ENCODE data around the gene STAT6. TPM values are rescaled to one million over a fixed set of nuclear protein-coding genes. Genes with fewer than 3 reads are reported as not detected.
"Not testable (repeated sequence)": the region's sequence is repeated elsewhere in the genome, so short reads cannot be mapped to it uniquely, and the experiment has no call there.

STAT6 gene
- total RNA-seq, 1 donor from 2014 or later = 269 TPM

DNA sequence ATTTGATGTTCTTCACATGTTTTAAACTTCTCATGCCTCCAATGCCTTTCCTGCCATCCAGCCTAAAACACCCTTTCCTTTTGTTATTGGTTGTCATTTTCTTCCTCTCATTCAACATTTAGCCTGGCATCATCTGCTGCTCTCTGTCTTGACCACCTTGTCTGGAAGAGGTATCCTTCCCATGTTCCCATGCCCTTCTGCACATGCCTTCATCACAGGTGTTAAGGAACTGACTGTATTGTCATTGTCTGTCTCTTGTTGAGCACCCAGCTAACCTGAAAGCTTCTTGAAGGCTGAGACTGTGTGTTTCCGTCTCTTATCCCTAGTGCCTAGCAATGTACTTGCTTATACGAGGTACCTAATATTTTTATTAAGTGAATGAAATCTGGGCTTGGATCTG, 12.7 kb upstream of the STAT6 start:
- TF ChIP-seq, protein P1, sequence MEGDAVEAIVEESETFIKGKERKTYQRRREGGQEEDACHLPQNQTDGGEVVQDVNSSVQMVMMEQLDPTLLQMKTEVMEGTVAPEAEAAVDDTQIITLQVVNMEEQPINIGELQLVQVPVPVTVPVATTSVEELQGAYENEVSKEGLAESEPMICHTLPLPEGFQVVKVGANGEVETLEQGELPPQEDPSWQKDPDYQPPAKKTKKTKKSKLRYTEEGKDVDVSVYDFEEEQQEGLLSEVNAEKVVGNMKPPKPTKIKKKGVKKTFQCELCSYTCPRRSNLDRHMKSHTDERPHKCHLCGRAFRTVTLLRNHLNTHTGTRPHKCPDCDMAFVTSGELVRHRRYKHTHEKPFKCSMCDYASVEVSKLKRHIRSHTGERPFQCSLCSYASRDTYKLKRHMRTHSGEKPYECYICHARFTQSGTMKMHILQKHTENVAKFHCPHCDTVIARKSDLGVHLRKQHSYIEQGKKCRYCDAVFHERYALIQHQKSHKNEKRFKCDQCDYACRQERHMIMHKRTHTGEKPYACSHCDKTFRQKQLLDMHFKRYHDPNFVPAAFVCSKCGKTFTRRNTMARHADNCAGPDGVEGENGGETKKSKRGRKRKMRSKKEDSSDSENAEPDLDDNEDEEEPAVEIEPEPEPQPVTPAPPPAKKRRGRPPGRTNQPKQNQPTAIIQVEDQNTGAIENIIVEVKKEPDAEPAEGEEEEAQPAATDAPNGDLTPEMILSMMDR (IDR thresholded peaks at IDR 0.05) = no peak
- no peak for DNase-seq

DNA sequence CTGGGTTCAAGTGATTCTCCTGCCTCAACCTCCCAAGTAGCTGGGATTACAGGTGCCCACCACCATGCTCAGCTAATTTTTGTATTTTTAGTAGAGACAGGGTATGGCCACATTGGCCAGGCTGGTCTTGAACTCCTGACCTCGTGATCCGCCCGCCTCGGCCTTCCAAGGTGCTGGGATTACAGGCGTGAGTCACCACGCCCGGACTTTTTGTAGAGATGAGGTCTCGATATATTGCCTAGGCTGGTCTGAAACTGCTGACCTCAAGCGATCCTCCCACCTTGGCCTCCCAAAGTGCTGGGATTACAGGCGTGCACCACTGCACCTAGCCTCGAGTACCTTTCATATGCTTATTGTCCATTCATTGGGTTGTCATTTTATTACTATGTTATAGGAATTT, 9.6 kb upstream of the STAT6 start:
- ATAC-seq; H3K4me1 ChIP-seq; H3K27me3 ChIP-seq (ENCODE audit: low read depth); DNase-seq; H3K36me3 ChIP-seq; H3K4me3 ChIP-seq; H3K27ac ChIP-seq; H3K9me3 ChIP-seq: not testable (repeated sequence)
- intact Hi-C loops (cut with DNase I) = loop anchor here (10.0 kb wide), 1 partner anchor 54 kb away; no protein-coding TSS in a partner anchor

More for the DNA sequence above, 12.7 kb upstream of the STAT6 start:
- H3K9me3 ChIP-seq = no peaks in the 10 kb centered on the region
- no peaks in the 10 kb centered on the region for H3K36me3 ChIP-seq
- ATAC-seq = no peak
- H3K4me1 ChIP-seq = peaks cover 14% of the 10 kb centered on the region
- no peak overlapping the region for H3K4me3 ChIP-seq
- H3K27ac ChIP-seq = no peak overlapping the region
- intact Hi-C loops (cut with DNase I) = loop anchor here (10.0 kb wide), 1 partner anchor 51 kb away; no protein-coding TSS in a partner anchor
- no peaks in the 10 kb centered on the region for H3K27me3 ChIP-seq (ENCODE audit: low read depth)

DNA sequence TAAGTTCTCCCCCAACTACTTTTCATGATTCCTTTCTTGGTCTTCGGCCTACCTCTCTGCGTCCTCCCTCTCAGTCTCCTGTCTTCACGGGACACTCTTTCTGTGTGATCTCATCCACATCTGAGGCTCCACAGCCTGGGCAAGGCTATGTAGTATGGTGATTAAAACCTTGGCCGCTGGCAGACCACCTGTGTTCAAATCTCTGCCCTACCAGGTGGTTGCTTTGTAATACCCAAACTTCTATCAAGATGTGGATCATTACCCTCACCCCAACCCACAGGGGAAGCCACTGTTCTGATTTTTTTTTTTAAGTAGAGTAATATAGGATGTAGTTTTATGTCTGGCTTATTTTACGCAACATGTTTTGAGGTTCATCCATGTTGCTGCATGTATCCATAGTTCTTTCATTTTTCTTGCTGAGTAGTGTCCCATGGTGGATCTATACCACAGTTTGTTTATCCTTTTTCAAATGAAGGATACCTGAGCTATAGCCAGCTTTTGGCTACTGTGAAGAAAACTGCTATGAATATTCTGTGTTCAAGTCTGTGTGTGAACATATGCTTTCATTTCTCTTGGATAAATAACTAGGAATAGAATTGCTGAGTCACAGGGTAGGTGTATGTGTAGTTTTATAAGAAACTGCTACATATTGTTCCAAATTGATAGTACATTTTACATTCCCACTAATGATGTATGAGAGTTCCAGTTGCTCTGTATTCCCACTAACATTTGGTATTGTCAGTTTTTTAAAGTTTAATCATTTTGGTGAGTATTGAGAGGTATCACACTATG, 8.3 kb upstream of the STAT6 start:
- Histone ChIP-seq H3K27me3 (ENCODE audit: low read depth) (no peaks in the 10 kb centered on the region), H3K4me1 (peaks cover 6% of the 10 kb centered on the region), H3K4me3 (no peak overlapping the region), H3K27ac (peak overlapping the region; percentile 7), H3K36me3 (no peaks in the 10 kb centered on the region), H3K9me3 (no peaks in the 10 kb centered on the region)
- no peak for ATAC-seq
- intact Hi-C loops (cut with DNase I) = loop anchor here (10.0 kb wide), 1 partner anchor 55 kb away; no protein-coding TSS in a partner anchor
- no peak for DNase-seq
- TF ChIP-seq, protein P1 (IDR thresholded peaks at IDR 0.05) = no peak

DNA sequence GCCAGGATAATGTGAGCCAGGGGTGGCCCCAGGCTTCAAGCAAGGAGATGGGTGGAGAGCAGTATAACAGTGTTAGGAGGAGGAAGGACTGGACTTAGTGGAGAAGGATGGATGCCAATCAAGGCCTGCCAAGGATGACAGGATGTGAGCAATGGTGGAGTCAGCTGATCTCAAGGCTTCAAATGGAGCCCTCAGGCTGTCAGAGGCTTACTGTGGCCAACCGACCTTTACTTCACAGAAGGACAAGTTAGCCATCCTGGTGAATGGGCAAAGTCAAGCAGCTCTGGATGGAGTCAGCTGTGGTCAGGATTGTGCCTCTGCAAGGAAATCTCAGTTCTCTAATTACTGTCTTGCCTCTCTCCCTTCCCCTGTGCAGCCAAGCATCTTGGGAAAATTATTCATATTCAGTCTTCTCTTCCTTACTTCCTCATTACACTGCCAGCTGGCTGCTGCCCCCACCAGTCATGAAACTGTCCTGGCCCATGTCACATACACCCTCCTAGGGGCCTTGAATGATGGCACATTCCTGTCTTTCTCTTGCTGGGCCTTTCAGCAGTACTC, 7.6 kb upstream of the STAT6 start:
- ATAC-seq = peak; percentile 79 to 87
- no peak for DNase-seq
- Histone ChIP-seq H3K9me3 (no peaks in the 10 kb centered on the region), H3K36me3 (no peaks in the 10 kb centered on the region), H3K4me3 (no peak overlapping the region), H3K27me3 (ENCODE audit: low read depth) (no peaks in the 10 kb centered on the region), H3K27ac (peak overlapping the region; percentile 7), H3K4me1 (peaks cover 6% of the 10 kb centered on the region)
- intact Hi-C loops (cut with DNase I) = no loop called here
- TF ChIP-seq, protein P1 (IDR thresholded peaks at IDR 0.05) = no peak

DNA sequence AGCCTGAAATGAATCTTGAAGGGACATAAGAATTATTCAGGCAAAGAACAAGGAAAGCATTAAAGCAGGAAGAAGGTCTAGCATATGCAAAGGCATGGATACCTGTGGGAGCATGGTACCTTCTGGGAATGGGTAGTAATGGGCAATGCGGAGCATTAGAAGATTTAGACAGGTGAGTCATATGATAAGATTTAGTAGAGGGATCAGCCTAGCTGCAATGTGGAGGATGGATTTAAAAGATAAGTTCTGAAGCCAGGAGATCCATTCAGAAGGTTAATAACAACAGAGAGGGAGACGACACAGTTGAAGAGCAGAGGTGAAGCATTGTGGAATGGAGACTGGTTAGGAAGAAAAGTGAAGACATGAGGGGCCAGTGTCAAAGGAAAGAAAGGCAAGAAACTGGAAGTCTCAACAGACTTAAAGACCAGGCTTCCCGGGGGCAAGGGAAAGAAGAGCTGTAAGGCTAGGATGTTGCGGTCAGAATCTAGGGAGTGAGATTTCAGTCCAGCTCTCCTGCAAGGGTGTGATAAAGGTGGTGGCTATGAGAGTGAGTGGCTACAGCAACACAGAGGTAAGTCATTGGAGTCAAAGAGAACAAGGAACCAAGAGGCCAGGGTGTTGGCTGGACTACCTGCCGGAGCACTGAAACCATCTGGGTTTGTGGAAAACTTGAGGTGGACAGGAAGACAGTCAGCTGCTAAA, 5.6 kb upstream of the STAT6 start:
- H3K27ac ChIP-seq = no peak overlapping the region
- intact Hi-C loops (cut with DNase I) = no loop called here
- DNase-seq (no peak), ATAC-seq (no peak)
- H3K36me3 ChIP-seq = no peaks in the 10 kb centered on the region
- TF ChIP-seq, protein P1 (IDR thresholded peaks at IDR 0.05) = no peak
- H3K4me3 ChIP-seq = no peak overlapping the region
- H3K9me3 ChIP-seq = no peaks in the 10 kb centered on the region
- H3K4me1 ChIP-seq = peaks cover 14% of the 10 kb centered on the region
- H3K27me3 ChIP-seq (ENCODE audit: low read depth) = no peaks in the 10 kb centered on the region
